GM23338 (cell line): ENCODE data around the gene FYN. TPM values are rescaled to one million over a fixed set of nuclear protein-coding genes. Genes with fewer than 3 reads are reported as not detected.

Experiments
- ATAC-seq: fragments of 200-7000 bp; cut with Tn5 transposase; 3 replicates; pipeline ENCODE4 v1.9.1; 2020
- DNase-seq: peaks from one replicate; pipeline ENCODE4 v3.0.0-alpha.2; 2015; ENCODE audit warnings: low spot score
- H2AFZ ChIP-seq: fragments of 200-600 bp; sonication (generic); 2 replicates; pipeline ENCODE4 v1.8.0; 2016; ENCODE audit warnings: antibody characterized with exemption, mild to moderate bottlenecking, moderate library complexity
- H3F3A ChIP-seq: fragments of 200-600 bp; sonication (generic); replicated peaks from 2 replicates; pipeline ENCODE4 v1.8.0; 2017; ENCODE audit warnings: antibody characterized with exemption, mixed run types, low read depth
- H3K27ac ChIP-seq: fragments of 200-600 bp; sonication (generic); 2 replicates; pipeline ENCODE4 v1.6.1; 2016; ENCODE audit warnings: low read depth
- H3K27me3 ChIP-seq: fragments of 200-600 bp; sonication (generic); 2 replicates; pipeline ENCODE4 v1.8.0; 2016; ENCODE audit warnings: mild to moderate bottlenecking, mixed run types, moderate library complexity; ENCODE audit not compliant: insufficient read depth
- H3K36me3 ChIP-seq: fragments of 200-600 bp; sonication (generic); 2 replicates; pipeline ENCODE4 v1.8.0; 2016; ENCODE audit warnings: mild to moderate bottlenecking; ENCODE audit not compliant: insufficient read depth
- H3K4me1 ChIP-seq: fragments of 200-600 bp; sonication (generic); 2 replicates; pipeline ENCODE4 v1.8.0; 2016; ENCODE audit warnings: mild to moderate bottlenecking, moderate library complexity; ENCODE audit not compliant: insufficient read depth
- H3K4me2 ChIP-seq: fragments of 200-600 bp; sonication (generic); 2 replicates; pipeline ENCODE4 v1.7.1; 2017; ENCODE audit warnings: mixed run types
- H3K4me3 ChIP-seq: fragments of 200-600 bp; sonication (generic); 2 replicates; pipeline ENCODE4 v1.6.1; 2016; ENCODE audit warnings: mixed run types
- H3K79me2 ChIP-seq: fragments of 200-600 bp; sonication (generic); replicated peaks from 2 replicates; pipeline ENCODE4 v1.8.0; 2017; ENCODE audit warnings: mild to moderate bottlenecking; ENCODE audit not compliant: insufficient read depth
- H3K9me2 ChIP-seq: fragments of 200-600 bp; sonication (generic); 2 replicates; pipeline ENCODE4 v1.8.0; 2017; ENCODE audit not compliant: insufficient read depth
- H4K20me1 ChIP-seq: fragments of 200-600 bp; sonication (generic); replicated peaks from 2 replicates; pipeline ENCODE4 v1.8.0; 2017; ENCODE audit warnings: mild to moderate bottlenecking; ENCODE audit not compliant: insufficient read depth
- H3K27ac Mint-ChIP-seq: 2 replicates; pipeline ENCODE4 v1.8.0; 2020; ENCODE audit warnings: inconsistent platforms, mild to moderate bottlenecking, moderate library complexity, mixed read lengths
- H3K27me3 Mint-ChIP-seq: 3 replicates; pipeline ENCODE4 v1.8.0; 2022; ENCODE audit warnings: low read depth, mild to moderate bottlenecking, moderate library complexity, mixed read lengths, inconsistent platforms; ENCODE audit not compliant: insufficient read depth, poor library complexity
- H3K36me3 Mint-ChIP-seq: 3 replicates; pipeline ENCODE4 v1.8.0; 2021; ENCODE audit warnings: low read depth, mild to moderate bottlenecking, inconsistent platforms, moderate library complexity, mixed read lengths
- H3K4me1 Mint-ChIP-seq: 3 replicates; pipeline ENCODE4 v1.8.0; 2020; ENCODE audit warnings: mild to moderate bottlenecking, inconsistent platforms, mixed read lengths
- H3K4me3 Mint-ChIP-seq: 3 replicates; pipeline ENCODE4 v1.8.0; 2021; ENCODE audit warnings: moderate library complexity, mild to moderate bottlenecking, inconsistent platforms, mixed read lengths
- H3K9me3 Mint-ChIP-seq: 3 replicates; pipeline ENCODE4 v1.8.0; 2020; ENCODE audit warnings: moderate library complexity, mild to moderate bottlenecking, inconsistent platforms, mixed read lengths
- CREB1 ChIP-seq: fragments of 250-450 bp; sonication (Bioruptor Pico); IDR thresholded peaks from 2 replicates; pipeline ENCODE4 v1.5.0; 2020; ENCODE audit warnings: low read depth, mild to moderate bottlenecking, moderate library complexity
- CTCF ChIP-seq, 2 experiments: fragments of 200-600 bp in 1 of 2; sonication (generic) in 1 of 2; conservative IDR thresholded peaks; 2 replicates each; pipeline versions ENCODE4 v1.5.1 to v1.6.1; 2016 to 2017; ENCODE audit warnings: antibody characterized with exemption in 2 of 2, low read depth in 2 of 2, mild to moderate bottlenecking in 2 of 2, moderate library complexity in 1 of 2
- ETS1 ChIP-seq: IDR thresholded peaks from 2 replicates; pipeline ENCODE4 v1.6.1; 2016; ENCODE audit warnings: antibody characterized with exemption
- EZH2 ChIP-seq: fragments of 200-600 bp; sonication (generic); IDR thresholded peaks from one replicate; pipeline ENCODE4 v1.8.0; 2017; ENCODE audit warnings: antibody characterized with exemption, mild to moderate bottlenecking, low read depth; ENCODE audit not compliant: unreplicated experiment
- EZH2phosphoT487 ChIP-seq: fragments of 200-600 bp; sonication (generic); IDR thresholded peaks from one replicate; pipeline ENCODE4 v1.8.1; 2018; ENCODE audit warnings: antibody characterized with exemption; ENCODE audit not compliant: unreplicated experiment
- JUNB ChIP-seq: IDR thresholded peaks from one replicate; pipeline ENCODE4 v1.6.1; 2016; ENCODE audit warnings: antibody characterized with exemption; ENCODE audit not compliant: unreplicated experiment
- NANOG ChIP-seq: IDR thresholded peaks from 2 replicates; pipeline ENCODE4 v1.6.1; 2016; ENCODE audit warnings: antibody characterized with exemption, borderline replicate concordance
- POLR2AphosphoS5 ChIP-seq: IDR thresholded peaks from 2 replicates; pipeline ENCODE4 v1.6.1; 2016; ENCODE audit warnings: antibody characterized with exemption, low read depth
- REST ChIP-seq: IDR thresholded peaks from one replicate; pipeline ENCODE4 v1.6.1; 2018; ENCODE audit warnings: antibody characterized with exemption; ENCODE audit not compliant: unreplicated experiment
- STAT1 ChIP-seq: IDR thresholded peaks from one replicate; pipeline ENCODE4 v1.6.1; 2016; ENCODE audit warnings: antibody characterized with exemption; ENCODE audit not compliant: unreplicated experiment
- ZNF114 ChIP-seq: fragments of 250-450 bp; sonication (Bioruptor Pico); IDR thresholded peaks from 2 replicates; pipeline ENCODE4 v1.5.0; 2020; ENCODE audit warnings: mild to moderate bottlenecking, moderate library complexity
- polyA plus RNA-seq: library from polyadenylated mRNA; unstranded; fragments of >200 nt; fragmentation: Nextera tagmentation; extraction: Ambion mirVana; gene quantifications from 2 replicates; pipeline ENCODE4 v1.2.1, GENCODE V29; 2016
- total RNA-seq: library from RNA; depleted of rRNA; stranded (reverse); fragments of >200 nt; shearing (Covaris generic); gene quantifications from 2 replicates; pipeline ENCODE4 v1.2.3, GENCODE V29; 2014

The FYN gene
- total and polyA plus RNA-seq, 2 experiments from 2014 or later = 46.8 to 143 TPM

- Histone ChIP-seq H2AFZ (no peak overlapping the region), H3K4me2 (no peak overlapping the region), H3K4me3 (no peak overlapping the region), H3K27me3 (no peaks in the 10 kb centered on the region), H3K79me2 (peaks cover 28% of the 10 kb centered on the region), H3K9me2 (no peaks in the 10 kb centered on the region), H3K36me3 (no peaks in the 10 kb centered on the region), H3K27ac (no peak overlapping the region), H3F3A (no peaks in the 10 kb centered on the region), H4K20me1 (no peaks in the 10 kb centered on the region; the same call in none of the 2 replicates), H3K4me1 (peaks cover 4% of the 10 kb centered on the region; the same call in 1 of the 2 replicates)
- Mint-ChIP-seq H3K4me3 (no peak overlapping the region), H3K36me3 (peaks cover 26% of the 10 kb centered on the region), H3K4me1 (peaks cover 10% of the 10 kb centered on the region; the same call in 2 of the 3 replicates), H3K9me3 (peaks cover 6% of the 10 kb centered on the region; the same call in 1 of the 3 replicates), H3K27ac (0 out of 2 replicates have a peak overlapping the region, but pooled peaks have one; percentile 3), H3K27me3 (no peaks in the 10 kb centered on the region)
- TF ChIP-seq EZH2 (no peak), CREB1 (CRISPR knock-in tag) (no peak), EZH2phosphoT487 (no peak)
- DNase-seq = no peak
- ATAC-seq = no peak
These were observed 50.2 kb downstream of the FYN start for GRCh38 chr6:111823012-111823411.

GRCh38 chr6:111819458-111819857 lies 53.8 kb downstream of the FYN start:
- no peaks in the 10 kb centered on the region for H3K27me3 ChIP-seq
- H3K9me2 ChIP-seq = no peaks in the 10 kb centered on the region
- peaks cover 26% of the 10 kb centered on the region for H3K36me3 Mint-ChIP-seq
- no peak overlapping the region for H3K4me3 Mint-ChIP-seq
- H3K79me2 ChIP-seq = peaks cover 28% of the 10 kb centered on the region
- H3K9me3 Mint-ChIP-seq = peaks cover 6% of the 10 kb centered on the region; the same call in 1 of the 3 replicates
- H3K4me2 ChIP-seq = no peak overlapping the region
- H3K27me3 Mint-ChIP-seq = no peaks in the 10 kb centered on the region
- H3K4me1 Mint-ChIP-seq = peaks cover 11% of the 10 kb centered on the region; the same call in 2 of the 3 replicates
- H4K20me1 ChIP-seq = no peaks in the 10 kb centered on the region; the same call in 1 of the 2 replicates
- H3K27ac ChIP-seq = no peak overlapping the region
- H3K4me3 ChIP-seq = no peak overlapping the region
- TF ChIP-seq CTCF (conservative IDR thresholded peaks at IDR 0.05; ENCODE audit: low read depth in 2 of 2) (no peak), NANOG (no peak), REST (no peak), ZNF114 (CRISPR knock-in tag) (no peak), POLR2AphosphoS5 (no peak), CREB1 (CRISPR knock-in tag) (no peak), EZH2phosphoT487 (no peak), JUNB (no peak), STAT1 (no peak), ETS1 (no peak)
- no peak overlapping the region for H3K27ac Mint-ChIP-seq
- no peaks in the 10 kb centered on the region for H3K36me3 ChIP-seq
- H3K4me1 ChIP-seq = no peaks in the 10 kb centered on the region
- DNase-seq (no peak), ATAC-seq (no peak)
- H2AFZ ChIP-seq = no peak overlapping the region
- no peaks in the 10 kb centered on the region for H3F3A ChIP-seq
